Glomerular visceral epithelial cell (primary cell): ENCODE data around the gene SEMA6B.
"Not testable (repeated sequence)": the region's sequence is repeated elsewhere in the genome, so short reads cannot be mapped to it uniquely, and the experiment has no call there.

Experiments
- DNase-seq: peaks from one replicate; pipeline ENCODE4 v3.0.0-alpha.2; 2016; ENCODE audit errors: extremely low spot score

The SEMA6B gene

GRCh38 chr19:4547303-4548237, 11.9 kb downstream of the SEMA6B start:
- no peak for DNase-seq

- DNase-seq: no peak
These were observed 15.4 kb downstream of the SEMA6B start for GRCh38 chr19:4543842-4544647.

GRCh38 chr19:4542896-4543841, 16.3 kb downstream of the SEMA6B start:
- no peak for DNase-seq

GRCh38 chr19:4541806-4542145, 17.7 kb downstream of the SEMA6B start:
- DNase-seq: not testable (repeated sequence)

- no peak for DNase-seq
These were observed 18.2 kb downstream of the SEMA6B start for GRCh38 chr19:4541114-4541805.

GRCh38 chr19:4539693-4540581, 19.5 kb downstream of the SEMA6B start, which contains the start of gene LRG1:
Gene LRG1, minus strand, starts transcription at chr19:4540036. Its CDS starts 23 bp downstream, at chr19:4540013.
- no peak for DNase-seq

GRCh38 chr19:4539169-4539692, 20.3 kb downstream of the SEMA6B start:
- no peak for DNase-seq

- DNase-seq: no peak
These were observed 20.9 kb downstream of the SEMA6B start for GRCh38 chr19:4538601-4538954.

- no peak for DNase-seq
These were observed 21.4 kb downstream of the SEMA6B start for GRCh38 chr19:4537953-4538600.

GRCh38 chr19:4536798-4537197, 22.7 kb downstream of the SEMA6B start:
- no peak for DNase-seq

GRCh38 chr19:4534836-4535658, 24.4 kb downstream of the SEMA6B start, which contains the start of gene PLIN5:
Gene PLIN5, minus strand, starts transcription at chr19:4535224. Its CDS starts 1,150 bp downstream, at chr19:4534074.
- peak; percentile 61 for DNase-seq

GRCh38 chr19:4533835-4534424, 25.6 kb downstream of the SEMA6B start:
- DNase-seq: no peak

GRCh38 chr19:4533334-4533733, 26.1 kb downstream of the SEMA6B start:
- DNase-seq: no peak

- DNase-seq: no peak
These were observed 27.8 kb downstream of the SEMA6B start for GRCh38 chr19:4531562-4532165.

- DNase-seq: no peak
These were observed 29.5 kb downstream of the SEMA6B start for GRCh38 chr19:4529924-4530522.

- DNase-seq: no peak
These were observed 30.6 kb downstream of the SEMA6B start for GRCh38 chr19:4528843-4529242.

- not testable (repeated sequence) for DNase-seq
These were observed 32.1 kb downstream of the SEMA6B start for GRCh38 chr19:4527377-4527776.
